Measurements from ENCODE around the gene ACVR2B. TPM values are rescaled to one million over a fixed set of nuclear protein-coding genes. Genes with fewer than 3 reads are reported as not detected.

The ACVR2B gene
- total RNA-seq, 1 experiment from 2014 or later = 18.3 TPM

DNA sequence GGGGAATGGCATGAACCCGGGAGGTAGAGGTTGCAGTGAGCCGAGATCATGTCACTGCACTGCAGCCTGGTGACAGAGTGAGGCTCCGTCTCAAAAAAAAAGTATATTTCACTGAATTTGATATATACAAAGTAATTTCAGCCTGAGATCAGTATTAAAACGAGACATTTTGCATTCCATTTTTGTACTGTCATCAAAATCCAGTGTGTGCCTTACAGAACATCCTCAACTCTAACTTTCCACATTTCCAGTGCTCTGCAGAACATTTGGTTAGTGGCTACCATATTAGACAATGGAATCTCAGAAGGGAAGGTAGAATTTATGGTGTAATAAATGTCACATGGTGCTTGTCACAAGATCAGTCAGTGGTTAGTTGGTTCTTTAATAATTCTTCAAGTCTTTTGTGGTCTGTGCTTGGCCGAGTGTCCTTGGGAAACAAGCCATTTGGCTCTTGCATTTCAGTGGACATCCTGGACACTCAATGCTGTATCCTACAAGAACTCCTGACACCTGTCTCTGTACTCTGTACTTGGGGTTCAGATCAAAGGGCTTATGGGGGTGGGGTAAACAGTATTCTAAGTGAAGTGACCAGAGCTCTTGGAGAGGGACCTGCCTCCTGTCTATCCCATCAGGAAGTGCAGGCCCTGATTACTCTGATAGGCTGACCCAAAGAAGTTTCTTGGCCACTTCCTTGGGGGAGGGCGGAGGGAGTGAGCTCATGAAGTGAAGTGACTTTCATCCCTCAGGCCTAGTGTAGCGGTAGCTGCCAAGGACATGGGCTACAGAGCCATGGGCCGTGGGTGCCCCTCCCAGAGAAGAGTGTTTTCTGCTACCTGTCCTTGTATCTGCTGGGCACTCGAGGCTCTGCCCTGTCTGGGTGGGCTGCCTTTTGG is 3.7 kb downstream of the ACVR2B start:
- no peaks in the 10 kb centered on the region for H3K27me3 ChIP-seq (ENCODE audit: insufficient read depth, low read length)
- ChIA-PET CTCF (interaction anchor here (1.6 kb wide), 1 partner anchor 23 kb away, joined by 4 read pairs; no protein-coding TSS in a partner anchor), POLR2A (no interaction called here), RAD21 (ENCODE audit: low non-redundant PET in 1 of 2, low total read pairs in 2 of 2, uncharacterized antibody in 2 of 2, unreplicated experiment in 2 of 2) (no interaction called here)
- H4K20me1 ChIP-seq (ENCODE audit: insufficient read depth) = no peaks in the 10 kb centered on the region
- no peak overlapping the region for H3K27ac ChIP-seq (ENCODE audit: low read depth, low read length)
- no peak overlapping the region for H3K4me3 ChIP-seq (replicated peaks in 1 of 2; ENCODE audit: low read depth in 1 of 2, low read length in 2 of 2)
- intact Hi-C loops (cut with micrococcal nuclease) = loop anchor here (10.0 kb wide), 2 partner anchors 103 to 323 kb away; partner anchors contain the start of genes ACAA1 and MYD88
- H3K9ac ChIP-seq (ENCODE audit: low read length) = no peak overlapping the region
- H3K79me2 ChIP-seq (ENCODE audit: insufficient read depth, low read length) = peaks cover 69% of the 10 kb centered on the region
- BruUV-seq (replicated peaks) = no TSS peak
- no peaks in the 10 kb centered on the region for H3K9me2 ChIP-seq (ENCODE audit: insufficient read depth)
- ATAC-seq (no peak), DNase-seq (ENCODE audit: low read depth, low spot score) (no peak)
- peaks cover 37 to 64% of the 10 kb centered on the region in 2 experiments for H3K4me1 ChIP-seq (ENCODE audit: control insufficient read depth in 1 of 2, insufficient read depth in 2 of 2, low read length in 2 of 2)
- no peak overlapping the region for H2AFZ ChIP-seq (ENCODE audit: low read depth, low read length, poor library complexity, severe bottlenecking)
- H3K9me3 ChIP-seq (ENCODE audit: control insufficient read depth in 1 of 2, insufficient read depth in 1 of 2, low read depth in 1 of 2, low read length in 2 of 2) = no peaks in the 10 kb centered on the region
- H3K36me3 ChIP-seq (ENCODE audit: control insufficient read depth in 1 of 2, insufficient read depth in 2 of 2, low read length in 2 of 2) = no peaks in the 10 kb centered on the region
- H3K4me2 ChIP-seq (ENCODE audit: low read length) = 0 out of 2 replicates have a peak overlapping the region, but pooled peaks have one; percentile 1
- TF ChIP-seq SRF (IDR thresholded peaks at IDR 0.05; ENCODE audit: low read depth) (no peak), TCF7L2 (IDR thresholded peaks at IDR 0.05; ENCODE audit: borderline replicate concordance, extremely low read depth, insufficient read depth, insufficient read length) (peak; percentile 38), EZH2phosphoT487 (IDR thresholded peaks at IDR 0.05; ENCODE audit: borderline replicate concordance) (no peak), RAD21 (IDR thresholded peaks at IDR 0.05; ENCODE audit: low read depth) (no peak)
- TF ChIP-seq, protein P1, sequence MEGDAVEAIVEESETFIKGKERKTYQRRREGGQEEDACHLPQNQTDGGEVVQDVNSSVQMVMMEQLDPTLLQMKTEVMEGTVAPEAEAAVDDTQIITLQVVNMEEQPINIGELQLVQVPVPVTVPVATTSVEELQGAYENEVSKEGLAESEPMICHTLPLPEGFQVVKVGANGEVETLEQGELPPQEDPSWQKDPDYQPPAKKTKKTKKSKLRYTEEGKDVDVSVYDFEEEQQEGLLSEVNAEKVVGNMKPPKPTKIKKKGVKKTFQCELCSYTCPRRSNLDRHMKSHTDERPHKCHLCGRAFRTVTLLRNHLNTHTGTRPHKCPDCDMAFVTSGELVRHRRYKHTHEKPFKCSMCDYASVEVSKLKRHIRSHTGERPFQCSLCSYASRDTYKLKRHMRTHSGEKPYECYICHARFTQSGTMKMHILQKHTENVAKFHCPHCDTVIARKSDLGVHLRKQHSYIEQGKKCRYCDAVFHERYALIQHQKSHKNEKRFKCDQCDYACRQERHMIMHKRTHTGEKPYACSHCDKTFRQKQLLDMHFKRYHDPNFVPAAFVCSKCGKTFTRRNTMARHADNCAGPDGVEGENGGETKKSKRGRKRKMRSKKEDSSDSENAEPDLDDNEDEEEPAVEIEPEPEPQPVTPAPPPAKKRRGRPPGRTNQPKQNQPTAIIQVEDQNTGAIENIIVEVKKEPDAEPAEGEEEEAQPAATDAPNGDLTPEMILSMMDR (IDR thresholded peaks at IDR 0.05 in 2 of 3, conservative IDR thresholded peaks at IDR 0.05 in 1 of 3; ENCODE audit: borderline replicate concordance in 1 of 3, insufficient read depth in 1 of 3, low read depth in 2 of 3, low read length in 2 of 3) = peak in 1 of 3 experiments; percentile 12; a peak in 1 of 6 replicates
- TF ChIP-seq, protein P2, sequence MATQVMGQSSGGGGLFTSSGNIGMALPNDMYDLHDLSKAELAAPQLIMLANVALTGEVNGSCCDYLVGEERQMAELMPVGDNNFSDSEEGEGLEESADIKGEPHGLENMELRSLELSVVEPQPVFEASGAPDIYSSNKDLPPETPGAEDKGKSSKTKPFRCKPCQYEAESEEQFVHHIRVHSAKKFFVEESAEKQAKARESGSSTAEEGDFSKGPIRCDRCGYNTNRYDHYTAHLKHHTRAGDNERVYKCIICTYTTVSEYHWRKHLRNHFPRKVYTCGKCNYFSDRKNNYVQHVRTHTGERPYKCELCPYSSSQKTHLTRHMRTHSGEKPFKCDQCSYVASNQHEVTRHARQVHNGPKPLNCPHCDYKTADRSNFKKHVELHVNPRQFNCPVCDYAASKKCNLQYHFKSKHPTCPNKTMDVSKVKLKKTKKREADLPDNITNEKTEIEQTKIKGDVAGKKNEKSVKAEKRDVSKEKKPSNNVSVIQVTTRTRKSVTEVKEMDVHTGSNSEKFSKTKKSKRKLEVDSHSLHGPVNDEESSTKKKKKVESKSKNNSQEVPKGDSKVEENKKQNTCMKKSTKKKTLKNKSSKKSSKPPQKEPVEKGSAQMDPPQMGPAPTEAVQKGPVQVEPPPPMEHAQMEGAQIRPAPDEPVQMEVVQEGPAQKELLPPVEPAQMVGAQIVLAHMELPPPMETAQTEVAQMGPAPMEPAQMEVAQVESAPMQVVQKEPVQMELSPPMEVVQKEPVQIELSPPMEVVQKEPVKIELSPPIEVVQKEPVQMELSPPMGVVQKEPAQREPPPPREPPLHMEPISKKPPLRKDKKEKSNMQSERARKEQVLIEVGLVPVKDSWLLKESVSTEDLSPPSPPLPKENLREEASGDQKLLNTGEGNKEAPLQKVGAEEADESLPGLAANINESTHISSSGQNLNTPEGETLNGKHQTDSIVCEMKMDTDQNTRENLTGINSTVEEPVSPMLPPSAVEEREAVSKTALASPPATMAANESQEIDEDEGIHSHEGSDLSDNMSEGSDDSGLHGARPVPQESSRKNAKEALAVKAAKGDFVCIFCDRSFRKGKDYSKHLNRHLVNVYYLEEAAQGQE (IDR thresholded peaks at IDR 0.05; ENCODE audit: low read depth) = no peak
